Right renal pelvis (tissue), 4 donors: Measurements from ENCODE around the gene ZDHHC8. TPM values are rescaled to one million over a fixed set of nuclear protein-coding genes. Genes with fewer than 3 reads are reported as not detected.

ENCODE experiments used
- DNase-seq, 4 donors: peaks; one replicate each; pipeline ENCODE4 v3.0.0-alpha.2; 2013; ENCODE audit warnings: low read depth in 4 of 4, low spot score in 3 of 4, missing footprints in 1 of 4
- polyA plus RNA-seq, 4 donors: library from polyadenylated mRNA; unstranded; fragments of 120-200 nt; gene quantifications; one replicate each; pipeline ENCODE4 v1.2.1, GENCODE V29; 2013; ENCODE audit not compliant: insufficient read length in 4 of 4

ZDHHC8 gene
- polyA plus RNA-seq, 4 donors, result 34.7 to 55.9 (median 40.9) TPM

DNA sequence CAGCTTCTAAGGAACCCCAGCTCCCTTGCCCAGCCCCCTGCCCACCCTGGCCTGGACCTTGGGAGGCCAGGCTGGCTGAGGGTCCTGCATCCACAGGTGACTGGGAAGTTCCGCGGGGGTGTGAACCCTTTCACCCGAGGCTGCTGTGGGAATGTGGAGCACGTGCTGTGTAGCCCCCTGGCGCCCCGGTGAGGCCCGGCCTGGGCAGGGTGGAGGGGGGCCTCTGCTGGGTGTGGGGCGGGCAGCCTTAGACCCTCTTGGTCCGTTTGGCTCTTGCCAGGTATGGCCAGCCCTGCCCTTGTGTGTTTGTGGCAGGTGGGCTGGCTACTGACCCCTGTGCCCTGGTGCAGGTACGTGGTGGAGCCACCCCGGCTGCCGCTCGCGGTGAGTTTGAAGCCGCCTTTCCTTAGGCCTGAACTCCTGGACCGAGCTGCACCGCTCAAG is 8.9 kb downstream of the ZDHHC8 start:
- DNase-seq, result no peak

GRCh38 chr22:20141186-20142077 is 9.8 kb downstream of the ZDHHC8 start:
- no peak for DNase-seq

DNA sequence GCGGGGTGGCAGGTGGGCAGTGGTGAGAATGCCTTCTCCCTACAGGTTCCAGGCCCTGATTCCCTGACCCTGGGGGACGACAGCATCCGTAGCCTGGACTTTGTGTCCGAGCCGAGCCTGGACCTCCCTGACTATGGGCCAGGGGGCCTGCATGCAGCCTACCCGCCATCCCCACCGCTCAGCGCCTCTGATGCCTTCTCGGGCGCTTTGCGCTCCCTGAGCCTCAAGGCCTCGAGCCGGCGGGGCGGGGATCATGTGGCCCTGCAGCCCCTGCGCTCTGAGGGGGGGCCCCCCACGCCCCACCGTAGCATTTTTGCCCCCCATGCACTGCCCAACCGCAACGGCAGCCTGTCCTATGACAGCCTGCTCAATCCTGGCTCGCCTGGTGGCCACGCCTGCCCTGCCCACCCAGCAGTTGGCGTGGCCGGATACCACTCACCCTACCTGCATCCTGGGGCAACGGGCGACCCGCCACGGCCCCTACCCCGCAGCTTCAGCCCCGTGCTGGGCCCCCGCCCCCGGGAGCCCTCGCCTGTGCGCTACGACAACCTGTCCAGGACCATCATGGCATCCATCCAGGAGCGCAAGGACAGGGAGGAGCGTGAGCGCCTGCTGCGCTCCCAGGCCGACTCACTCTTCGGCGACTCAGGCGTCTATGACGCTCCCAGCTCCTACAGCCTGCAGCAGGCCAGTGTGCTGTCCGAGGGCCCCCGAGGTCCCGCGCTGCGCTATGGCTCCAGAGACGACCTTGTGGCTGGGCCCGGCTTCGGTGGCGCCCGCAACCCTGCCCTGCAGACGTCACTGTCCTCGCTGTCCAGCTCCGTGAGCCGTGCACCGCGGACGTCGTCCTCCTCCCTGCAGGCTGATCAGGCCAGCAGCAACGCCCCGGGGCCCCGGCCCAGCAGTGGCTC is 11.4 kb downstream of the ZDHHC8 start:
- DNase-seq, result no peak

GRCh38 chr22:20143883-20144665 is 12.5 kb downstream of the ZDHHC8 start:
- DNase-seq, result no peak

GRCh38 chr22:20145206-20145831 is 13.7 kb downstream of the ZDHHC8 start:
- no peak for DNase-seq

GRCh38 chr22:20145832-20146223 is 14.2 kb downstream of the ZDHHC8 start:
- no peak for DNase-seq

DNA sequence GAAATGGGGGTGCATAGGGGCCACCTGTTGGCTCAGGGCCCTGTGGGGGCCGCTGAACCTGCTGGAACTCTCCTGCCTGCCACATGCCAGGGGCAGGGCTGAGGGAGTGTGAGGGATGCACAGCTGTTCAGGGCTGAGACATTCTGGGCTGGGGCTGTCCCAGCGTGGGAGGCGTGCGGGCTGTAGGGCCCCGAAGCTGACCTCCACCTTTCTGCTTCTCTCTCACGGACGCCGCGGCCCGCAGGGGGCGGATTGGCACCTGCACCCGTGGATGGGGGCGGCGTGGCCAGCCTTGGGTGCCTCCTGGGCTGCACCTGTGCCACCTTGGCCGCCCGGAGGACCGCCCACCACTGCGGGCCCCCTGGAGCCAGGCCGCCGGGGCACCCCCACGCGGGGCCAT is 15.2 kb downstream of the ZDHHC8 start:
- no peak for DNase-seq

DNA sequence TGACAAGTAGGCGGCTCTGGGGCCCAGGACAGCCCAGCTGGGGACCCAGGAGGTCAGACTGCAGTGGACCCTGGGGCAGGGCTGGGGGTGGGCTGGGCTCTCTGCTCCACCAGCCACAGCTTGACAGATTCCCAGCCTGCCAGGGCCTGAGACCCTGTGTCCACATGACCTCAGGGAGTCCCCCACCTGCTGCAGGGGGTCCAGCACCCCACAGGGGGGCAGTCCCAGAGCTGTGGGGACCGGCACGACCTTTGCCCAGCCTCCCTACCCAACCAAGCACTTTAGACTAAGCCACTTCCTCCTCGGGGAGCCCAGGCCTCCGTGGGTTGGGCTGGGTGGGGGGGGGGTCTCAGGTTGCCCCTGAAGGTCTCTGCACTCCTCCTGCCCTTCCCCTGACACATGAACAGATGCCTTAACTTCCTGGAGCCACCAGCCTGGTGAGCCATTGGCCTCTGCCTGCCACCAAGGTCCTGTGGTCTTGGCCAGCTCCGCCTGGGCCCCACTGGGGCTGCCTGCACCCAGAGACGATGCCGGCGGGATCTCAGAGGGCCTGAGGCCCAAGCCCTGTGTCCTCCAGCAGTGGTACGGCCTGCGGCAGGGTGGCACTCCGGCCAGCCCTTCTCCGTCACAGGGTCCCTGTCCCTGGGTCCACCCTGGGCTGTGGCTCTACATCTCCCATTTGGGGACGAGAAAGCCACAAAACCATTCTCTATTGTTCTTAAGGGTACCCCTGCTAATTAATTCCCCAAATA is 15.8 kb downstream of the ZDHHC8 start:
- DNase-seq, result no peak

DNA sequence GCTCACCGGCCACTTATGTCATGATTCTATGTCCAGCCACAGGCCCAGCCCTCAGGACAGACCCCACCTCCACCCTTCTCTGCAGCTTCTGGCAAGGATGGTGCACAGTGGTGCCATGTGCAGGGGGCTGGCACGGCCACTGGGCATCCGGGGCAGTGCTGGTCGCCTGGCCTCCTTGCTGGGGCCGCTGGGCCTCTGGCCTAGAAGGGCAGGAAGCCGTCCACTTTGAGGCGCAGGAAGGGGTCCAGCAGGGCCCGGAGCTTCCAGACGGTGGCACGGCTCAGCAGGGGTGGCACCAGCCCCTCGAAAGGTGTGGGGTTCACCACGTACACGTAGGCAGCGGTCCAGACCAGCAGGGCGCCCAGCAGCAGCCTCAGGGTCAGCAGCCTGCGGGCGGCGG is 16.8 kb downstream of the ZDHHC8 start:
- no peak for DNase-seq

DNA sequence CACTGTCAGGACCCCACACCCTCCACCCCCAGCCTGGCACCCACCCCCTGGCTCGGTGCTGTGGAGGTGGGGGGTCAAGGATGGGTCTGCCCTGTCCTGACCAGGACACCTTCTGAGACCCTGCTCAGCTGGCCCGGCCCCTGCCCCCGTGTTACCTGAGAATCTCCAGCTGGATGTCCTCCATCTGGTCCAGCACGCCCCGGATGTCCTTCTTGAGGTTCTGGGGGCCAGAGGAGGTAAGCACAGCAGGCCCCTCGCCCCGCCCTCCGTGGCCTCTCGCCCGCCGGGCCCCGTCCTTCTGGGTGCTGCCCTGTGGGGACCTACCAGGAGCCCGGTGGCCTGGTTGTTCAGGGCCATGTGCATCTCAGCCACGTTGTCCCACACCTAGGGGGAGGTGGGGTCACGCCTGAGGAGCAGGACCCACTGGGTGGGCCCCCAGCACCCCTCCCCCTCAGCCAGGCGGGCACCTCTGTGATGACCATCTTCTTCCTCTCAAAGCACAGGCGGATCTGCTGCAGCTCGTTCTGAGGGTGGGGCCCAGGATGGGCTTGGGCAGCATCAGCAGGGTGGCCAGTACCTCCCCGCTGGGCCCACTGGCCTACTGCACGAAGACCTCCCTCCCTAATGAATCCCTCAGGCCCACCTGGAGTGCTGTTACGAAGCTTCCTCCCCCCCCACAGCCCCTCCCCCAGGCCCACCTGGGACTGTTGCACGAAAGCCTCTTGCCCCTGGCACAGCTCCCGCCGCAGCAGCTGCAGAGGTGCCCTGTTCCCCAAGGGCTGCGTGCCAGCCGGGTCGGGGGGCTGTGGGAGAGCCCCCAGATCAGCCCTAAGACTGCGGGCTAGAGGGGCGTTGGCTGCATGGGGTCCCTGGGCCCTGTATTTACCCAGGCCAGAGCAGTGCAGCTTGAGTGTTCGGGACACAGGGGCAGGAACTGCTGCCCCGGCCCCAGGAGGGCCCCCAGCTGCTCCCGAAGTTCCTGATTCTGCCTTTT is 17.9 kb downstream of the ZDHHC8 start:
- no peak for DNase-seq

DNA sequence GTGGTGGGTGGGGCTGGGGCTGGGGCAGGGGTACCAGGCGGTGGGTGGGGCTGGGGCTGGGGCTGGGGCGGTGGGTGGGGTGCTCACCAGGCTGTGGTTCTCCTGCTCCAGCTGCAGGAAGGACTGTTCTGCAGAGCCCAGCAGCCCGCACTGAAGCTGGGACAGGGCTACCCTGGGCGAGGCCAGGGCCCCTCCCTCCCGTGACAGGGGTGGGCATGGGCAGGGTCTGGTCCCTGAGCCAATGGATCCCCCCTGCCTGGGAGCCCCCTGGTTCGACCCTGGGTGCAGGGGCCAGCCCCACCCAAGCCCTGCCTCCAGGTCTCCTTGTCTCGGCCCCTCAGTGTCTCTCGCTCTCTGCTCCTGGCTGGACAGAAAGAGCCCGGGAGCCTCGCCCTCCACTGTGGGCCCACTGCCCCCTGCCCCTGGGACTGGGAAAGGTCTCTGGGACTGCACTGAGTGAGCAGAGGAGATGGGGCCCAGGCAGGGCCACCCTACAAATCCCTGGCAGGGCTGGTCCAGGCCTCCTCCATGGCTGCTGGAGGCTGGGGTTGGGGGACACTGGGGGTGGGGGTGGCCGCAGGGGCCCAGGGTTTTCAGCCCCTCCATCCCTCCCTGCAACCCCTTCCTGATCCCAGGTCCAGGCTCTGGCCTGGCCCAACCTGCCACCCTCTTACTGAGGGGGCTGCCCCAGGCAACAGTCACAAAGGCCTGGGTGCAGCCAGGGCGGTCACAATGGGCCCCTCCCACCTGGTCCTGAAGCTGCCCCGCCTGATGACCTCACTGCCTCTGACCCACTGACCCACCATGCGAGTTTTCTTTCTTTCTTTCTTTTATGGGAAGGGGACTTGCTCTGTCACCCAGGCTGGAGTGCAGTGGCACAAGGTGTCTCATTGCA is 19.0 kb downstream of the ZDHHC8 start, which contains the start of gene CCDC188:
CCDC188 (minus strand) TSS at position 675 of the 895 bp plus-strand sequence; CDS start at position 606, 69 bp downstream.
- DNase-seq, result no peak

DNA sequence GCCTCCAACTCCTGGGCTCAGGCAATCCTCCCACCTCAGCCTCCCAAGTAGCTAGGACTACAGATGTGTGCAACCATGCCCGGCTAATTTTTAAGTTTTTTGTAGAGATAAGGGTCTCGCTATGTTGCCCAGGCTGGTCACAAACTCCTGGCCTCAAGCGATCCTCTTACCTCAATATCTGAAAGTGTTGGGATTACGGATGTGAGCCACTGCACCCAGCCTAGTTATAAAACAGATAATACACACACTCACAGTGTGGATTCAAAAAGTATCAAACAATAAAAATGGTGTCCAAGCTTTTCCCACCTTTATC is 19.6 kb downstream of the ZDHHC8 start:
- DNase-seq, result no peak

- DNase-seq, result no peak
Observed at GRCh38 chr22:20152464-20152890, 20.9 kb downstream of the ZDHHC8 start.

DNA sequence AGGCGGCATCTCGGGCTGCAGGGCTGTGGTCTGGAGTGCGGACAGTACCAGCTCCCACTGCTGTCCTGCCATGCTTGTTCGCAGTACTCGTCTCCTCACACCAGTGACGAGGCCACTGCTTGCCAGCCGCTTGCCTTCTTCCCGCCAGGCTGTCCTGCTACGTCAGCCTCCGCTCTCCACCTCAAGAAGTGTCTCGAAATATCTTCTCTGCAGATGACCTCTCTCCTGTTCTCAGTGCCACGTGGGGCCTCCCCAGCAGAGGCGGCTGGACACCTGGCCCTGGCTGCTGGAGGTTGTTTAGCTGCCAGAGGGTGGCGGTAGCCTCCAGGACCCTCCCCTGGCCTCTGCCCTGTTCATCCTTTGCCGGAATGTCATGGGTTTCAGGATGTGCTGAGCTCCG is 22.3 kb downstream of the ZDHHC8 start:
- DNase-seq, result no peak

DNA sequence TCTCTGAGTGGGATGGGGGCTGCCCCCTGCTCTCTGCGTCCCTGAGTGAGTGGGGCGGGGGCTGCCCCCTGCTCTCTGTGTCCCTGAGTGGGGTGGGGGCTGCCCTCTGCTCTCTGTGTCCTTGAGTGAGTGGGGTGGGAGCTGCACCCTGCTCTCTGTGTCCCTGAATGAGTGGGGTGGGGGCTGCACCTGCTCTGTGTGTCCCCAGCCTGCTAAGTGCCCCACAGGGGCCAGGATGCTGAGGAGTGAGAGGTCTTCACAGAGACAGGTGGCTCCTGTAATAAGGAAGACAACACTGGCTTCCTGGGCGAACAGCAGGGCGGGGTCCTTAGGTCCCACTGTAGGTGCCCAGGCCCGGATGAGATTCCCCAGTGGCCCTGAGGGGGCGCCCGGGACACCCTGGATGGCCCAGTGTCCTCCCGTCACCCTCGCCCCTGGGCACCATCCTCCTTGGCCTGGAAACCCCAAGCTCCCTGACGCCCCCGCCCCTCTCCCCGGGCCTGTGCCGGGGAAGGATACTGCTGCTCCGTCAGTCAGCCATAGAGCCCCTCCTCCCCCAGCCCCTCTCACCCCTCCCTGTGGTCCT is 23.1 kb downstream of the ZDHHC8 start:
- DNase-seq, result no peak

GRCh38 chr22:20155330-20156041 is 23.9 kb downstream of the ZDHHC8 start:
- no peak for DNase-seq
